HG02840 (cell line): ENCODE results near the gene NCOA5.

Experiments used
- ATAC-seq: cut with Tn5 transposase; IDR thresholded peaks from one replicate; pipeline ENCODE4 v1.9.1; 2021; ENCODE audit warnings: mild to moderate bottlenecking, moderate library complexity, moderate number of reproducible peaks; ENCODE audit not compliant: unreplicated experiment, low FRiP score

The NCOA5 gene

DNA sequence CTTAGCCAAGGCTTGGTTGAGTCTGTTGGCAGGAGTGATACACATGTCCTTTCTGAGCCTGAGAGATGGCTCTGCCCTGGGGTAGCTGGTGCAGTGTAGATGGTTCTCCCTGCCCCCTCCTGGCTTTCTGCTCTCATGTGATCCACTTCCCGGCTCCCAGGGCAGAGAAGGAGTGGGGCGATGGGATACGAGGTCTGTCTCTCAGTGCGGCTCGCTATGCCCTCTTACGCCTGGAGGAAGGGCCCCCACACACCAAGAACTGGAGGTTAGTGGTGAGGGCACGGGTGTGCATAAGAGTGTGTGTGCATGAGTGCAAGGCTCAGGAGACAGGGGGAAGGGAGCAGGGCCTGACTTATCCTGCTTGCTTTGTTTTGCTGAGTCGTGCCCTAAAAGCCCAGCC, 41.9 kb downstream of the NCOA5 start:
- no peak for ATAC-seq

DNA sequence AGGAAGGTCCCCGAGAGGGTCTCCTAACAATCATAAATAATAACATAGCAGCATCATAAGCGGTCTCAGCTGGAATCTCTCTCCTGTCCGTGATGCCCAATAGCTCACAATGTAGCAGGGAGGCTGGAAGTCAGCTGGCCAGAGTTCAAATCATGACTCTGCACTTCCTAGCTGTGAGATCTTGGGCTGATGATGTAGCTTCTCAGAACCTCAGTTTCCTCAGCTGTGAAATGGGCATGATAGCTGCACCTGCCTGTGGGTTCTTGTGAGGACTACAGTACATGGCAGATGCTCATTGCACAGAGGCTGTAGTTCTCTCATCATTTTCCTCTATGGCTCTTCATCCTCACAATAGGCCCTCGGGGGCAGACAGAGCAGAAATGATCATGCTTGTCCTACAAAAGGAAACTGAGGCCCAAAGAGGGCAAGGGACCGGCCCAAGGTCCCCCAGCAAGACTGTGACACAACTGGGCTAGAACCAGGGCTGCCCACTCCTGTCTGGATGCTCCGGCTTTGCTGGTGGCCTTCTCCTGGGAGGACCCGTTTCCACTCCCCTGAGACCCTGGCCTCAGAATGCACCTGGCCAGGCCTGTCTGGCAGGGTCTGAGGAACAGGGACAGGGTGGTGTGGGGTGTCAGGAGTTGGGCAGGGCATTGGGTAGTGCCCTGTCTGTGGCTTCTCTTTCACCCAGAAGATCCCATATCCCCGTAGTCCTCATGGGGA, 43.0 kb downstream of the NCOA5 start:
- no peak for ATAC-seq

DNA sequence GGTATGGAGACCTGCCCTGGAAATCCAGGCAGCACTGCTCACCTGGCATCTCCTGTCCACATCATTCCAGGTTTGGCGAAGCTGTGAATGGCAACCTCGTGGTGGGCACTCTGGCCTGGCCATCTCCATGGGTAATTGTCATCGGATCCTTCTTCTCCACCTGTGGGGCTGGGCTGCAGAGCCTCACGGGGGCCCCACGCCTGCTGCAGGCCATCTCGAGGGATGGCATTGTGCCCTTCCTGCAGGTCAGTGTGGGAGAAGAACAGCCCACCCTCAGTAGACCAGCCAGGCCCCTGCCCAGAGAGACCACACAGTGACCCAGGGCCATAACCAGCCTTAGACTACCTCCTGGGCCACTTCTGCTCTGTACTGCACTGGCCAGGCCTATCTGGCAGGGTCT, 44.9 kb downstream of the NCOA5 start:
- no peak for ATAC-seq

DNA sequence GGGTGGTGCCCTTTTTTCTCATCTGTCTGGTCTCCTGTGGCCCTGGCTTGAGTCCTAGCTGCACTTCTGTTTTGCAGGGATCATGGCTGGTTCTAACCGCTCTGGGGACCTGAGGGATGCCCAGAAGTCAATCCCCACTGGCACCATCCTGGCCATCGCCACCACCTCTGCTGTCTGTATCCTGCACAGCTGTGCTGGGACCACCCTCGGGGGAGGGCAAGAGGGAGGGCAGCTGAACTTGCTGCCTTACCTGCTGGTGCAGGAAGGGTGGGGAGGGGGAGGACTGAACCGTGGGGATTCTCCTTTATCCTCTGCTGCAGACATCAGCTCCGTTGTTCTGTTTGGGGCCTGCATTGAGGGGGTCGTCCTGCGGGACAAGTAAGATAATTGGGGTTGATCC, 46.2 kb downstream of the NCOA5 start:
- no peak for ATAC-seq

DNA sequence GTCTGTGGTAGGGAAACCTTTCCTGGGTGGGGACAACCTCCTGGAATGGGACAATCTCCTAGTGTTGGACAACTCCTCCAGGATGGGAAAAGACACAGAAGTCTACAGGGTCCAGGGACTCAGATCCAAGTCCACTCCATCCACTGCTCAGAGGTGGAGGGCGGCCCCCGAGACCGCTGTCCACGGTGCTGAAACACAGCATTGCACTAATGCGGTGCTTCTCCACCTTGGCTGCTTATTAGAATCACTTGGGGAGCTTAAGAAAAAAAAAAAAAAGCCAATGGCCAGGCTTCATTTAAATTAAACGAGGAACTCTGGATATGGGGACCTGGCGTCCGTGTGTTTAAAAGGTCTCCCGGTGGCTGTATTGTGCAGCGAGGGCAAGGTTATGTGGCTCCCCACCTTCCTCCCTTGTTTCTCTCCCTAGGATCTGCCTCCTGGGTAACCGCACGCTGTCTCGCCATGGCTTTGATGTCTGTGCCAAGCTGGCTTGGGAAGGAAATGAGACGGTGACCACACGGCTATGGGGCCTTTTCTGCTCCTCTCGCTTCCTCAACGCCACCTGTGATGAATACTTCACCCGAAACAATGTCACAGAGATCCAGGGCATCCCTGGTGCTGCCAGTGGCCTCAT, 48.7 kb downstream of the NCOA5 start:
- no peak for ATAC-seq

DNA sequence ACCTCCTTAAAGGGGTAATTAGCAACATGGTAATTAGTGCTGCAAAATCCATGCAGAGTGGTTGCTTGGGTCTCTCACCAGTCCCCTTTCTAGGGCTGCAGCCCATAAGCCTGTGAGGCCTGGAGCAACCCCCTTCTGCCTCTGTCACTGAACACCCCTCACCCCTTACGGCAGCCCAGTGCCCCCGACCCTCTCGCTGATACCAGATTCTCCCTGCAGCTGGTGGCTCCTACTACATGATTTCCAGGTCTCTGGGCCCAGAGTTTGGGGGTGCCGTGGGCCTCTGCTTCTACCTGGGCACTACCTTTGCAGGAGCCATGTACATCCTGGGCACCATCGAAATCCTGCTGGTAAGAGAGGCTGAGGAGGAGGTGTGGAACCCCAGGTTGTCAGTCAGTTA, 52.7 kb downstream of the NCOA5 start:
- ATAC-seq, result no peak

DNA sequence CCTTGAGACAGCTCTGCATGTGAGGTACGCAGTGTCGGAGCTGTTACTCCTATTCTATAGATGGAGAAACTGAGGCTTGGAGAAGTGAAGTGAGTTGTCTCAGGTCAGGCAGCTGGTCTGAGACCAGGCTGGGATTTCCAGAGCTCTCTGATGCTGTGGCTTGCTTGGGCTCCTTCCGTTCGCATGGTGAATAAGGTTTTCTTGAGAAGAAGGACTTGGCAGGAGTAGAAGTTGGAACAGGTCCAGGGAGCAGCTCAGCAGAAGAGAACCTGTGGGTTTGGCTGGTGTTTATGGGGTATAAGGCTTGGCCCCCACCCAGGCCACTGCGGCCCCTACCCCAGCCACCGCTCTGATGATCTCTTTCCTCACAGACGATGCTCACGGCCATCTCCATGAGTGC, 53.4 kb downstream of the NCOA5 start:
- no peak for ATAC-seq

DNA sequence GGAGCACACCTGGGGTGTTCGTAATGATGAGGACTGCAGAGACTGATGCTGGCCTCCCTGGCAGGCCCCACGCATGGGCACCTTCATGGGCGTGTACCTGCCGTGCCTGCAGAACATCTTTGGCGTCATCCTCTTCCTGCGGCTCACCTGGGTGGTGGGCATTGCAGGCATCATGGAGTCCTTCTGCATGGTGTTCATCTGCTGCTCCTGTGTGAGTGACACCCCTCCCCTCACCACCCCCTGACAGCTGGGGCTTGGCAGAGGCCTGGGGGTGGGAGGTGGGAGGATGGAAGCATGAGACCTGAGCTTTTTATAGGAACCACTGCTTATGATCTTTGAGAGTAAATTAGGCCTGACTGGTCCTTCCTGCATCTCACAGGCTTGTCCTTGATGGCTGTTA, 54.0 kb downstream of the NCOA5 start:
- no peak for ATAC-seq

DNA sequence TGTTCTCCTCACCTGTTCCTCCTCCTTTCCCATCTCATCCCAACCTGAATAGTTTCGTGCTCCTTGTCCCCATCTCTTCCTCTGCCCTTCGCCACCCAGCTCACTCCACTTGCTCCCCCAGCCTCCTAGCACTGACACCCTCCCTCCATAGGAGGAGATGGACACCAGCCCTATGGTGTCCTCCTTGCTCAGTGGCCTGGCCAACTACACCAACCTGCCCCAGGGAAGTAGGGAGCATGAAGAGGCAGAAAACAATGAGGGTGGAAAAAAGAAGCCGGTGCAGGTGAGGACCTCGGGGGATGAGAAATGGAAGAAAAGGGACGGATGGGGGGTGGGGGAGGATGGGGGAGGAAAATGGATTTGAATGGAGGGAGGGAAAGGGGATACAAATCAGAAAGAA, 54.5 kb downstream of the NCOA5 start:
- no peak for ATAC-seq

DNA sequence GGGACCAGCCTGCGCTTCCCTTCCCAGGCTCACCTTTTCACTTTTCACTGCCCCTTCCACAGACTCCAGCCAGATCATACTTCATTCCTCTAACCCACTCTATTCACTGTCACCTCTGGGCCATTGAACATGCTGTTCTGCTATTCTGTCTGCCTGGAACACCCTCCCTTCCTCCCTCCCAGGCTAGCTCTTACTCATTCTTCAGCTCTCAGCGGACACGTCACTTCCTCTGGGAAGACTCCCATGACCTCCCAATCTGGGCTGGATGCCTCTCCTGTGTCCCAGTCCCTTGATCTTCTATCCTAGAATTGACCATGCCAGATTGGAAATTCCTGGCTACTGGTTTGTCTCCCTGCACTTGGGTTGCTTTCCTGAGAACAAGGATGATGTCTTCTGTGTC, 55.7 kb downstream of the NCOA5 start:
- ATAC-seq, result no peak

DNA sequence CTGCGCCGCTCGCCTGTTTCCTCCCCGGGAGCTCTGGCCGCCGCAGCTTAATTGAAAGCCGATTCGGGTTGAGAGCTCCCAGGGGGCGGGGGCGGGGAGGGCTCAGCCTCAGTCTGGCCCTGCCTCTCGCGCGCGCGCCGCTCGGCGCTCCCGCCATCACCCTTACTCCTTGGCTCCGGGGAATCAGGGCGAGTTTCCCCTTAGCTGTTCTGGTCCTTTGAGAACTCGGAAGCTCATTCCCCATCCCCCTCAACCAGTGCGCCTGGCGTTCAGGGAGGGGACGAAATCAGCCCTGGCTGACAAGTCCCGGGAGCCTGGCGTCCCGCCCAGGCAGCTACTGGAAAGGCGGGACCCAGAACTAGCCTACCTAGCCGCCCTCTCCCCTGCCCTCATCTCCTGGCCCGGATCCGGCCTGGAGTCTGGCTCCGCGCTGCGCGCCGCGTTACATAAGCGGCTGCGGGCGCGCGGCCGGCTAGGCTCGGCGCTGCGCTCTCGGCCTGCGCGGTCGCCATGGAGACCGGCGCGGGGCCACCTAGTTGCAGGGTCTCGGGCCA, 58.0 kb downstream of the NCOA5 start:
- no peak for ATAC-seq

DNA sequence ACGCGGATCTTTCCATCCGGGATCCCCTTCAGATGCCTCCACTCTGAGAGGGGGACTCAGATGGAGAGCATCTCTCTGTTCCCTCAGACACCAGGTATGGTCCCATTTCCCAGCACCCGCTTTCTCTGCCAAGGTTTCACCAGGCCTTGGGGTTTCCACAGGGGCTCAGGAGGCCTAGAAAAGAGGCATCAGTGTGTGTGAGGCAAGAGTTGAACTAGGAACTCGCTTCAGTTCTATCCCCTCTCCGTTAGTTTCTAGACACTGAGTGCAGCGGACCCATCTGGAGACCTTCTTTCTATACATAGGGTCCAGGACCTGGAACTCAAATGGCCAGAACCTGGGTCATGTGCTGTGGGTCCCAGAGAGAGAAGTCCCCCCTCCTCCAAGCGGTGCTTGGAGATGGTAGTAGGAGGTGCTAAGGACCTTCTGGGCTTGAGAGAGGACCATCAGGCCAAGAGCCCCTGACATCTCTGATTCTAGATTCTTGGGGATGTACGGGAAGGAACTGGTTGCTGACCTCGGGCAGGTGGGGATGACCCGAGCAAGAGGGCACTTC, 58.7 kb downstream of the NCOA5 start:
- no peak for ATAC-seq

DNA sequence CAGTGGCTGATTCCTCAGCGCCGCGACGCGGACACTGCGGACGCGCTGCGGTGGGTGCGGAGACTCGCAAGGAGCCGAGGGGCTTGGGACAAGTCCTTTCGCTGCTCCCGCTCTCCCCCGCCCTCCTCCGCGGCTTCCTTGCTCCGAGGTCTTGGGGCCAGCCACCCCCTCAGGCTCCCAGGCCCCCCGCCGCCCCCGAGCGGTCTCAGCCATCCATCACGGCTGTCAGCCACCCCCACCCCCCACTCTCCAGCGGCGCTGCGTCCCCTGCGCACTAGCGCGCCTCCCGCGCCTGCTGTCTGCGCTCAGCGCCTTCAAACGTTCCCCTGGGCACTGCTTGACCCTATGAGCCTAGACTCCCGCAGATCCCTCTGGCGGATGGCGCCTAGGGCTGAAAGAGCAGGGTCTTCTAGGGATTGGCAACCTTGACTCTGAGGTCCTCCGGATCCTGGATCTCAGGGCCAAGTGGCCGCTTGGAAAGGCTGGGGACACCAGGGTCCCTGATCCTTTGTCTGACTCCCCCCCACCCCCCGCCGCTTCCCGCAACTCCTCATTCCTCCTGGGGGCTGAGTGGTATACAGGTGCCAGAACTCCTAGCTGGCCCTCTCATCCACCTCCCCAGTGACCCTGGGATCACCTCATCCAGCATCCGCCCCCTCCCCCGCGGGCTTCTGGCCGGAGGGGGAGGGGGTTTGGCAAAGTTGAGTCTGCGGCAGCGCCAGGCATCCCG, 59.3 kb downstream of the NCOA5 start:
- ATAC-seq, result no peak

DNA sequence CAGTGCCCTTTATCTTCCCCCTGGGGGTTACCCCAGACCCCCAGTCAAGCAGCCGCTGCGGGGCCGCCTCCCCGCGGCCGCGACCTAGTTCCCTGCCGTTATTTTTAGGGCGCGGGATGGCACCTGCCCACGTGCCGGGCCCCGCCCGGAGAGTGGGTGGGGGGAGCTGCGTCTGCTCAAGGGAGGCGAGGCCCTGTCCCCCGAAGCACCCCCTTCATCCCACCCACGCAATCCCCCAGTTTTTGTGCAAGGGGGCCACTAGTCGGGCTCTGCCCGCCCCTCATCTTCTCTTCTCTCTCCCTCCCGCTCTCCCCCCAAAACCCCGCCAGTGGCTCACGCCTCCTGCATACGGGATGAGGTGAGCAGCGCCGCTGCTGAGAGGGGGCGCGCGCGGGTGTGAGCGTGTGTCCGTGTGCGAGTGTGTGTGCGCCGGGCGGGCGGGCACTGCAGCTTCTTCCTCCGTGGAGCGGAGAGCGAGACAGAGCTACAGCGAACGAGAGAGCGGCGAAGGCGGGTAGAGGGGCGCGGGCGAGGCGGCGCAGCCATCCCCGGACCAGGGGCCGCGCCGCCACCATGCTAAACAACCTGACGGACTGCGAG, 60.9 kb downstream of the NCOA5 start, which contains the start of gene SLC12A5:
Gene SLC12A5 (plus strand): TSS at position 444 of the 600 bp plus-strand sequence. CDS start 130 bp downstream, at position 574.
- no peak for ATAC-seq

DNA sequence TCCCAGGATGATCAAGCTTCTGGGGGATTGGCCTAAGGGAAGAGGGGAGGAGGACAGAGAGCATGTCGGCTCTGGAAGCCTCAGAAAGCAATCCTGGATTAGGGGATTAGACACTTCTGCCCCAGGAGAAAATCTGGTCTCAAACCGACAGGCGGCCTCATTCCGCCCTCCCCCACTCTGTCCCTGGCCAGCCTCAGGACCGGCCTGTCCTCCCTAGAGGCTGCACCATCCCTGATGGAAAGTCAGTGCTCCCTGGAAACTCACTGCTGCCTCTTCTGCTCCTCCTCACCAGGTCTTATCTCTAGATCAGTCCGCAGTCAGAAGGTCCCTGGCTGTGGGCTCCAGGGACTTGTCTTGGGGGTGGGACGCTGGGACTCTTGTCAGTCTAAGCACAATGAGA, 61.7 kb downstream of the NCOA5 start:
- ATAC-seq, result no peak

DNA sequence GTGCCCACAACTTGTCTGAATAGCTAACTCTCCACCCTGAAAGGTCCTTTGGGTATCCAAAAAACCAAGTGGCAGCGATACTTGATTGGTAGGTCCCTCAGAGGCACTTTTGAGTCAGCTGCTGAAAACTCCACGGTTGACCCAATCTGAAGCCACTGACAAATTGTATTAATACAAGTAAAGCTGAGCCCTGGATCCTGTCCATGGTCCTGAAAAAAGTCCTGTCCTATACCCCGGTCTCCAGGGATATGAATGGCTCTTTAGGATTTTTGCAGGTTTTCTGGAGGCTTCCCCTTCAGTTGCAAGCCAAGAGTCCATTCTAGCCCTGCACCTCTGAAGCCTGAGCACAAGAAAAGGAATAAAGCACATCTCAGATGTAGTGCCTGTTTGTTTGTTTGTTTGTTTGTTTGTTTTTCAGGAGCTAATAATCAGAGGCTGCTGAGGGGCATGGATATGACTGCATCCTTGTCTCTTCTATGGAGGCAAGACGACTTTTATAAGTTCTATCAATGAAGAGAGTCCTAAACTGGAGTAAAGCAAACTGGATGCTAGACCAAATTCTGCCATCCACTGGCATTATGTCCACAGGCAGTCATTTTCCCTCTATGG, 62.4 kb downstream of the NCOA5 start:
- no peak for ATAC-seq

DNA sequence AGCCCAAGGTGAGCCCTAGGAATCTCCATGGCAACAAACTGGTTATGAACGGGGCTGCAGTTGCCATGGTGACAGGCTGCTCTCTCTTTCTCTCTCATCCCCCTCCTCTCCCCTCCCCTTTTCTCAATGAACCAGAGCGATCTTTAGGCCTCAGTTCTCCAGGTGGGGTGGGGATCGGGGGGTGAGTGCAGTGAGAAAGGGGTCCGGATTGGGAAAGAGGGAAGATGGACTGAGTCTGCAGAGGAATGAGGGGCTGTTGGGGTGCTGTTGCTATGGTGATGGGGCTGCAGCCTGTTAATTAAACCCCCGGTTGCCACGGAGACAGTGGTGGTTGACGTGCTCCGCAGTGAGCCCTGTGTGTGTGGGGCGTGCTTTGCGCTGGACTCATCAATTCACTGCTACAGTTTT, 64.4 kb downstream of the NCOA5 start:
- no peak for ATAC-seq

DNA sequence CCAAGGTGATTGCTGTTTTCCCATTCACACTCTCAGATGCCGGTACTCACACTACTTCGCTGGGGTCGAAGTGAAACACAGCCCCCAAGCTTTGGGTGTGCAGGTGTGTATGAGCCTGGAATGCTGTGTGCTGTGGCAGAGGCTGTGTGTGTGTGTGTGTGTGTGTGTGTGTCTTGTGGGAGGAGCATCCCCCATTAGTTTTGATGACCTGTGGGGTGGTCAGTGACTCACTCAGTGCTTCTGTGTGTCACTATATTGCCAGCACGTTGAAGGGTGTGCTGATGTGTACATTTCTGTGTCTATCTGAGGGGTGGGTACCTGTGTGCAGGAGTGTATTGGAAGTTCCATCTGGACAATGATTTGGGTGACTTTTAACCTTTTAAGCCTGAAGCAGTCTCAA, 65.8 kb downstream of the NCOA5 start:
- ATAC-seq, result no peak

DNA sequence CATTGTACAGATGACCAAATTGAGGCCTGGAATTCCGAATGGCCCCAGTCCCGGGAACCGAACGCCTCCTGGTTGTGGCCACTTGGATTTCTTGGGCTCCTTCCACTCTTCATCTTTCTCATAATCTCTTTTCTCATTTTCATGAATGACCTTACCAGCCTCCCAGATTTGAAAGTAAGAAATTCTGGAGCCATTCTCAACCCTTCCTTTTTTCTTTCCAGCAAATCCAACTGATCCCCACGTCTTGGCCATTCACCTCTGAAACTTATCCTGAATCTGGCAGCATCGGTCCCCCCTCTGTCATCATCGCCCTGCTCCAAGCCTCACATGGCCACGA, 66.6 kb downstream of the NCOA5 start:
- ATAC-seq, result no peak

DNA sequence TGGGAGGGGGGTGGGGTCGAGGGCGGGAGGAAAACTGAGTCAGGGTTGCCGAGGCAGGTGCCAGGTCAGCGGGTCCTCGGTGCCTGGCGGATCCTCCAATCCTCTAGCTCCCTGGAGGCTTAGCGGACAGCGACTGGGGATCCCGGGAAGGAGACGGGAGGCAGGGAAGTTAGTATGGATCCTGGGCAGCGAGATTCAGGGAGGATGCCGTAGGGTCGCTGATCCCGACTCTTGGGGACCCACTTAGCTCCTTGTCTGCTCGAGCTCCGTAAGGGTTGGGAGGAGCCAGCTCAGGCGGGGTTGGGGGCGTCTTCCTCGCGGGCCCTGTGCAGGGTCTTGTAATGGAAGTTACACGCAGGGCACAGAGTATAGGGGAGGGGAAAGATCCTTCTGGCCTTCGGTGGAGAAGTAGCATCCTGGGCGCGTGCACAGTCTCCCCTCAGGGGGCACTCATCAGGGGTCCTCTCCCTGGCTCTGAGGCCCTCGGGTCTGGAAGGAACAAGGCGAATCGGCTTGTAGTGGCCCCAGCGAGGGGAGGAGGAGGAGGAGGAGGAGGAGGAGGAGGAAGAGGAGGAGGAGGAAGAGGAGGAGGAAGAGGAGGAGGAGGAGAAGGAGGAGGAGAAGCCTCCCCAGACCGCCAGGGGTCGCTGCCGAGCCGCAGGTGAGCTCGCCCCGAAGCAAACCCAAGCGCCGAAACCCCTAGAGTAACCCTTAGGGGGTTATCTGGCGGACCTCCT, 67.2 kb downstream of the NCOA5 start:
- no peak for ATAC-seq
